ENCODE measurements around the gene DCC.

DCC gene

GRCh38 chr18:53281406-53281805, 941.4 kb downstream of the DCC start:
- no peak for DNase-seq

GRCh38 chr18:53283708-53284107, 943.7 kb downstream of the DCC start:
- DNase-seq, result no peak

- DNase-seq, result no peak
Measured at GRCh38 chr18:53305461-53305860, 965.5 kb downstream of the DCC start.

GRCh38 chr18:53319628-53320027, 979.6 kb downstream of the DCC start:
- no peak for DNase-seq

- DNase-seq, result no peak
Measured at GRCh38 chr18:53322163-53322562, 982.2 kb downstream of the DCC start.

GRCh38 chr18:53324353-53324752, 984.4 kb downstream of the DCC start:
- no peak for DNase-seq

GRCh38 chr18:53360501-53361443, 1020.8 kb downstream of the DCC start:
- DNase-seq, result no peak

- DNase-seq, result no peak
Measured at GRCh38 chr18:53375621-53376020, 1035.6 kb downstream of the DCC start.

GRCh38 chr18:53380063-53380639, 1040.2 kb downstream of the DCC start:
- no peak for DNase-seq

- no peak for DNase-seq
Measured at GRCh38 chr18:53382870-53383269, 1042.9 kb downstream of the DCC start.

- DNase-seq, result no peak
Measured at GRCh38 chr18:53385889-53386288, 1045.9 kb downstream of the DCC start.

- DNase-seq, result no peak
Measured at GRCh38 chr18:53387581-53387980, 1047.6 kb downstream of the DCC start.

- DNase-seq, result no peak
Measured at GRCh38 chr18:53402670-53403069, 1062.7 kb downstream of the DCC start.

GRCh38 chr18:53408271-53408670, 1068.3 kb downstream of the DCC start:
- no peak for DNase-seq

- DNase-seq, result no peak
Measured at GRCh38 chr18:53411511-53411910, 1071.5 kb downstream of the DCC start.

- no peak for DNase-seq
Measured at GRCh38 chr18:53417003-53417402, 1077.0 kb downstream of the DCC start.

GRCh38 chr18:53421869-53422268, 1081.9 kb downstream of the DCC start:
- no peak for DNase-seq

GRCh38 chr18:53422896-53423295, 1082.9 kb downstream of the DCC start:
- no peak for DNase-seq

GRCh38 chr18:53426666-53427184, 1086.7 kb downstream of the DCC start:
- no peak for DNase-seq

GRCh38 chr18:53441761-53442414, 1101.9 kb downstream of the DCC start:
- no peak for DNase-seq

GRCh38 chr18:53442415-53442783, 1102.4 kb downstream of the DCC start:
- no peak for DNase-seq

- no peak for DNase-seq
Measured at GRCh38 chr18:53443336-53443735, 1103.3 kb downstream of the DCC start.

GRCh38 chr18:53443831-53444230, 1103.8 kb downstream of the DCC start:
- no peak for DNase-seq

GRCh38 chr18:53451902-53452301, 1111.9 kb downstream of the DCC start:
- DNase-seq, result no peak
